ENCODE data around the gene FOXO6.

- TF ChIP-seq EZH2 (IDR thresholded peaks at IDR 0.05; ENCODE audit: insufficient read depth, poor library complexity, severe bottlenecking), result no peak
- TF ChIP-seq EZH2phosphoT487 (IDR thresholded peaks at IDR 0.05; ENCODE audit: insufficient read depth, low read depth), result no peak
These were observed 67.8 kb downstream of the FOXO6 start for GRCh38 chr1:41428738-41429640.
